GM12864 (cell line): ENCODE results near the gene MTMR4.

Experiments
- DNase-seq: peaks from one replicate; pipeline ENCODE4 v3.0.0-alpha.2; 2011; ENCODE audit warnings: low read depth
- H3K4me3 ChIP-seq: 2 replicates; pipeline ENCODE4 v1.5.1; 2011; ENCODE audit warnings: mild to moderate bottlenecking, low read depth, low read length, control low read depth
- TF ChIP-seq, protein P1 (sequence below): IDR thresholded peaks from 2 replicates; pipeline ENCODE4 v1.5.1; 2011; ENCODE audit warnings: low read depth, mild to moderate bottlenecking, moderate library complexity, low read length, control low read depth, inconsistent platforms; ENCODE audit errors: missing control alignments

Gene MTMR4

GRCh38 chr17:58447039-58447975 lies 67.1 kb downstream of the MTMR4 start:
- TF ChIP-seq, protein P1, sequence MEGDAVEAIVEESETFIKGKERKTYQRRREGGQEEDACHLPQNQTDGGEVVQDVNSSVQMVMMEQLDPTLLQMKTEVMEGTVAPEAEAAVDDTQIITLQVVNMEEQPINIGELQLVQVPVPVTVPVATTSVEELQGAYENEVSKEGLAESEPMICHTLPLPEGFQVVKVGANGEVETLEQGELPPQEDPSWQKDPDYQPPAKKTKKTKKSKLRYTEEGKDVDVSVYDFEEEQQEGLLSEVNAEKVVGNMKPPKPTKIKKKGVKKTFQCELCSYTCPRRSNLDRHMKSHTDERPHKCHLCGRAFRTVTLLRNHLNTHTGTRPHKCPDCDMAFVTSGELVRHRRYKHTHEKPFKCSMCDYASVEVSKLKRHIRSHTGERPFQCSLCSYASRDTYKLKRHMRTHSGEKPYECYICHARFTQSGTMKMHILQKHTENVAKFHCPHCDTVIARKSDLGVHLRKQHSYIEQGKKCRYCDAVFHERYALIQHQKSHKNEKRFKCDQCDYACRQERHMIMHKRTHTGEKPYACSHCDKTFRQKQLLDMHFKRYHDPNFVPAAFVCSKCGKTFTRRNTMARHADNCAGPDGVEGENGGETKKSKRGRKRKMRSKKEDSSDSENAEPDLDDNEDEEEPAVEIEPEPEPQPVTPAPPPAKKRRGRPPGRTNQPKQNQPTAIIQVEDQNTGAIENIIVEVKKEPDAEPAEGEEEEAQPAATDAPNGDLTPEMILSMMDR, result peak; percentile 90
- DNase-seq, result peak; percentile 71

GRCh38 chr17:58446086-58446485 lies 68.4 kb downstream of the MTMR4 start:
- H3K4me3 ChIP-seq, result no peak overlapping the region
- DNase-seq, result no peak
- TF ChIP-seq, protein P1, result no peak

More at GRCh38 chr17:58447039-58447975, 67.1 kb downstream of the MTMR4 start:
- no peak overlapping the region for H3K4me3 ChIP-seq
